Measurements from ENCODE around the gene MAP3K6. TPM values are rescaled to one million over a fixed set of nuclear protein-coding genes. Genes with fewer than 3 reads are reported as not detected.
"Not testable (repeated sequence)": the region's sequence is repeated elsewhere in the genome, so short reads cannot be mapped to it uniquely, and the experiment has no call there.

MAP3K6 gene
- total RNA-seq, 4 donors from 2014 or later, result 31.1 to 64.3 (median 54.3) TPM

- H3K4me1 ChIP-seq, result peaks cover 0 to 32% (median 11%) of the 10 kb centered on the region in 3 donors
- peaks cover 12 to 98% of the 10 kb centered on the region in 2 donors for H3K36me3 ChIP-seq
- no peak overlapping the region for H3K4me3 ChIP-seq
- 86 to 89% methylated on average over 1 to 2 of the region's 2 CpGs for WGBS, 2 donors (ENCODE audit: low coverage in 1 of 2)
- H3K27me3 ChIP-seq, result no peaks in the 10 kb centered on the region
- no peaks in the 10 kb centered on the region for H3K9me3 ChIP-seq
- TF ChIP-seq POLR2A (IDR thresholded peaks at IDR 0.05) (no peak), CTCF (IDR thresholded peaks at IDR 0.05) (no peak), POLR2AphosphoS5 (IDR thresholded peaks at IDR 0.05) (no peak), EP300 (IDR thresholded peaks at IDR 0.05) (no peak)
- no peak overlapping the region for H3K27ac ChIP-seq
- no peak for ATAC-seq
Observed at GRCh38 chr1:27410709-27411108, 43.9 kb upstream of the MAP3K6 start.

DNA sequence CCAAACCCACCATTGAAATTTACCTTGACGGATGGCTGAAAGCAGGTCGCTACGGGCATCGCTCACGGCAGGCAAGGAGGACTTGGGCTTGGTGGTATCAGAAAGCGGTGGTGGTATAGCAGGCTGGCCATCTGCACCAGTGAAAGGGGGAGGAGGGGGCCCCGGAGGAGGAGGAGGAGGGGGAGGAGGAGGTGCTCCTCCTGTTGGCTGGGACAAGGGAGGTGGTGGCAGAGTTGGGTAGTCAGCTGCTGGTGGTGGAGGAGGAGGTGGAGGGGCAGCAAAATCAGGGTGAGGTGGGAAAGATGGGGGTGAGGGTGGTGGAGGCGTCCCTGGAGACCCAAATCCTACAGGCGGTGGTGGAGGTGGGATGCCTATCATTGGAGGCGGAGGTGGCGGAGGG is 42.9 kb upstream of the MAP3K6 start:
- ATAC-seq, result no peak
- Histone ChIP-seq H3K27ac (no peak overlapping the region), H3K9me3 (no peaks in the 10 kb centered on the region), H3K4me1 (peaks cover 0 to 39% (median 21%) of the 10 kb centered on the region in 3 donors), H3K36me3 (peaks cover 12 to 88% of the 10 kb centered on the region in 2 donors), H3K27me3 (no peaks in the 10 kb centered on the region), H3K4me3 (no peak overlapping the region)
- 92 to 95% methylated on average over 2 to 4 of the region's 11 CpGs for WGBS, 2 donors (ENCODE audit: low coverage in 1 of 2)
- no peak for TF ChIP-seq POLR2AphosphoS5 (IDR thresholded peaks at IDR 0.05)
- TF ChIP-seq EP300 (IDR thresholded peaks at IDR 0.05), result no peak
- TF ChIP-seq POLR2A (IDR thresholded peaks at IDR 0.05), result no peak
- TF ChIP-seq CTCF (IDR thresholded peaks at IDR 0.05), result no peak

DNA sequence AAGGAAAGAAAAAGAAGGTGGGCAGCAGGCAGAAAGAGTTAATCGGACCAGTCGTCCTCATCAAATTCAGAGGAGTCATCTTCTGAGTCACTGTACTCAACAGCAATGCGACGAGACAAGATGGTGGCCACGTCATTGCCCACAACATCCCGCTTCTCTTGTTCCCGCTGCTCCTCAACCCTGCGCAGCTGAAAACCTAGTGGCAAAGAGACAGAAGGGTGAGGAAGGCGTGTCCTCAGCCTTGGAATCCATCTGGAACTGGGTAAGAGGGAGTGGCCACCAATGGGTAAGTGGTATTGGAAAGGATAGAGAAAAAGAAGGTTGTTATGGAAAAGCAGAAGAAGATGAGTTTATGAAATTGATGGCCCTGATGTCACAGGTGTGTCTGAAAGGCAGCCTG is 41.4 kb upstream of the MAP3K6 start:
- no peaks in the 10 kb centered on the region for H3K9me3 ChIP-seq
- H3K27ac ChIP-seq, result no peak overlapping the region
- peaks cover 9 to 73% of the 10 kb centered on the region in 2 donors for H3K36me3 ChIP-seq
- 80 to 91% methylated on average over 1 to 9 of the region's 9 CpGs for WGBS, 2 donors (ENCODE audit: low coverage in 1 of 2)
- ATAC-seq, result no peak
- TF ChIP-seq CTCF (IDR thresholded peaks at IDR 0.05) (no peak), EP300 (IDR thresholded peaks at IDR 0.05) (no peak), POLR2A (IDR thresholded peaks at IDR 0.05) (no peak), POLR2AphosphoS5 (IDR thresholded peaks at IDR 0.05) (no peak)
- peaks cover 0 to 49% (median 34%) of the 10 kb centered on the region in 3 donors for H3K4me1 ChIP-seq
- no peaks in the 10 kb centered on the region for H3K27me3 ChIP-seq
- no peak overlapping the region for H3K4me3 ChIP-seq

DNA sequence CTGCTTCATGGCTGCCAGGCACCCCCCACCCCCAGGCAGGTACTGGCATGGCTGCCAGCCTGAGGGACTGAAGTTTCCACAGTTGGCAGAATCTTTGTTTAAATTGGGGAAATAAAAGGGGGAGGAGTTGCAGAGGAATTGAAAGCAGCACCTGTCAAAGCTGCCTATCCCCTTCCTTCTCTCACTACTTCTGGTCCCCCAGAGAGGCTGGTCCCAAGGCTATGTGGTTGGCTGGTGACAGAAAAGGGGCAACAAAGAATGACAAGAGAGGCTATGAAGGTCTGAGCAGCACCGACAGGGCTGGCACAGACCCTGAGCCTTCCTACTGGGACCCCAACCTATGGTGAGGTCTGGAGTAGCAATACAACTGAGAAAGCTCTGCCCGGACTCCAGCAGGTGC is 40.0 kb upstream of the MAP3K6 start:
- not testable (repeated sequence) for ATAC-seq, H3K9me3 ChIP-seq, H3K4me3 ChIP-seq, H3K27me3 ChIP-seq
- peaks cover 4 to 59% of the 10 kb centered on the region in 2 donors for H3K36me3 ChIP-seq
- H3K27ac ChIP-seq, result peak overlapping the region in 3 of 4 donors; percentile 63 to 85 (median 81)
- peaks cover 3 to 56% (median 46%) of the 10 kb centered on the region in 3 donors for H3K4me1 ChIP-seq
- whole genome bisulfite sequencing, 2 donors (ENCODE audit: low coverage in 1 of 2), result 100% methylated on average over 1 of the region's 2 CpGs; no CpG with 5 or more reads in 1 of the 2 donors

DNA sequence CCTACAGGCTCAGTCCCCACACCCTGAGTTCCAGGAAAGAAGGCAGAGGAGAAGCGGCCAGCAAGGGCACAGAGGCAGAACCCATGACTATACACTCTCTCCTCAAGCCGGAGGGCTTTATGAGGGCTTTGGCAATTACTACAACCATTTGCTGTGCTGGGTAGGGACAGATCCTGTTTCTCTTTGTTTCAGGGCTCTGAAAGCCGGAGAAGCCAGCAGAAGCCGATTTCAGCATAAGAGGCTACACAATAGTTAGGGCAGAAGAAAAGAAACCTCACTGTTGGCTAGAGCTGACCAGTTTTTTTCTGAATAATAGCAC is 39.6 kb upstream of the MAP3K6 start:
- Histone ChIP-seq H3K9me3 (no peaks in the 10 kb centered on the region), H3K4me1 (peaks cover 3 to 61% (median 46%) of the 10 kb centered on the region in 3 donors), H3K27ac (peak overlapping the region in 3 of 4 donors; percentile 63 to 85 (median 81)), H3K36me3 (peaks cover 4 to 54% of the 10 kb centered on the region in 2 donors), H3K27me3 (no peaks in the 10 kb centered on the region), H3K4me3 (no peak overlapping the region)
- no peak for ATAC-seq
- no peak for TF ChIP-seq POLR2A (IDR thresholded peaks at IDR 0.05)
- TF ChIP-seq CTCF (IDR thresholded peaks at IDR 0.05), result no peak
- TF ChIP-seq EP300 (IDR thresholded peaks at IDR 0.05), result no peak
- TF ChIP-seq POLR2AphosphoS5 (IDR thresholded peaks at IDR 0.05), result no peak
- 61% methylated on average over 4 of the region's 4 CpGs; no CpG with 5 or more reads in 1 of the 2 donors for WGBS, 2 donors (ENCODE audit: low coverage in 1 of 2)
